T-helper 2 cell treated with Interferon-gamma antibody and Interleukin-4, amounts not matched to agents 5 μg/mL and 100 μg/mL, for 36 hours (primary cell): Measurements from ENCODE around the gene FUCA1.
A peak's percentile ranks its signal among the peaks of the same experiment; 100 is the strongest.
"Not testable (repeated sequence)": the region's sequence is repeated elsewhere in the genome, so short reads cannot be mapped to it uniquely, and the experiment has no call there.

ENCODE experiments used
- DNase-seq: peaks from one replicate; pipeline ENCODE4 v3.0.0; 2021; ENCODE audit warnings: low spot score
- H3K27ac Mint-ChIP-seq: one replicate; pipeline ENCODE4 v1.8.0; 2021; ENCODE audit warnings: mild to moderate bottlenecking, mixed read lengths
- H3K27me3 Mint-ChIP-seq: one replicate; pipeline ENCODE4 v1.8.0; 2021; ENCODE audit warnings: low read depth, mixed read lengths
- H3K36me3 Mint-ChIP-seq: one replicate; pipeline ENCODE4 v1.8.0; 2021; ENCODE audit warnings: low read depth, mixed read lengths
- H3K4me1 Mint-ChIP-seq: one replicate; pipeline ENCODE4 v1.8.0; 2021; ENCODE audit warnings: low read depth, mixed read lengths
- H3K4me3 Mint-ChIP-seq: one replicate; pipeline ENCODE4 v1.8.0; 2022; ENCODE audit warnings: mild to moderate bottlenecking, moderate library complexity, mixed read lengths
- H3K9me3 Mint-ChIP-seq: one replicate; pipeline ENCODE4 v1.8.0; 2021; ENCODE audit warnings: mixed read lengths

FUCA1 gene

DNA sequence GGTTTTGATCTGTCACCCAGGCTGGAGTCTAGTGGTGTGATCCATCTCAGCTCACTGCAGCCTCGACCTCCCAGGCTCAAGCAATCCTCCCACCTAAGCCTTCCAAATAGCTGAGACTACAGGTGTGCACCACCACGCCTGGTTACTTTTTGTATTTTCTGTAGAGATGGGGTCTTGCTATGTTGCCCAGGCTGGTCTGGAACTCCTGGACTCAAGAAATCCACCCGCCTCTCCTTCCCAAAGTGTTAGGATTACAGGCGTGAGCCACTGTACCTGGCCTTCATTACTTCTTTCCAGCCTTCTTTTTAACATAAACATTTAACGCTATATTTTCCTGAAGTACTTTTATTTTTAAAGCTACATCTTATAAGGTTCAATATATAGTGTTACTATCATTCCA lies 24.4 kb downstream of the FUCA1 start:
- Mint-ChIP-seq H3K4me1 (no peaks in the 10 kb centered on the region), H3K36me3 (peaks cover 20% of the 10 kb centered on the region), H3K27ac (no peak overlapping the region), H3K27me3 (no peaks in the 10 kb centered on the region), H3K4me3 (no peak overlapping the region), H3K9me3 (peaks cover 8% of the 10 kb centered on the region)
- DNase-seq = no peak

DNA sequence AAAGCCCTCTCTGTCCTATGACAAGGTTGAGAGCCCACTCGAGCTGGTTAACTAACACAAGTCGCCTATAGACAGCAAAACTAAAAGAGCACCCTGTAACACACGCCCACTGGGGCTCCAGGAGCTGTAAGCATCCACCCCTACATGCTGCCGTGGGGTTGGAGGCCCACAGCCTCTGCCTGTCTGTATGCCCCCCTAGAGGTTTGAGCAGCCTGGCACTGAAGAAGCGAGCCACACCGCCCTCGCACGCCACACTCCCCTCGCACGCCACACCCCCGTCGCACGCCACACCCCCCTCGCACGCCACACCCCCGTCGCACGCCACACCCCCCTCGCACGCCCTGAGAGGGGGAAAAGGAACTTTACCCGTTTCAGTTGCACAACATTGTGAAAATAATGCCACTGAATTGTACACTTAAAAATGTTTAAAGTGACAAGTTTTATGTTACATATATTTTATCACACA lies 29.7 kb downstream of the FUCA1 start:
- Mint-ChIP-seq H3K27ac (no peak overlapping the region), H3K4me3 (peak overlapping the region; percentile 83), H3K36me3 (no peaks in the 10 kb centered on the region), H3K4me1 (peaks cover 11% of the 10 kb centered on the region), H3K9me3 (no peaks in the 10 kb centered on the region), H3K27me3 (peaks cover 3% of the 10 kb centered on the region)
- peak; percentile 56 for DNase-seq

DNA sequence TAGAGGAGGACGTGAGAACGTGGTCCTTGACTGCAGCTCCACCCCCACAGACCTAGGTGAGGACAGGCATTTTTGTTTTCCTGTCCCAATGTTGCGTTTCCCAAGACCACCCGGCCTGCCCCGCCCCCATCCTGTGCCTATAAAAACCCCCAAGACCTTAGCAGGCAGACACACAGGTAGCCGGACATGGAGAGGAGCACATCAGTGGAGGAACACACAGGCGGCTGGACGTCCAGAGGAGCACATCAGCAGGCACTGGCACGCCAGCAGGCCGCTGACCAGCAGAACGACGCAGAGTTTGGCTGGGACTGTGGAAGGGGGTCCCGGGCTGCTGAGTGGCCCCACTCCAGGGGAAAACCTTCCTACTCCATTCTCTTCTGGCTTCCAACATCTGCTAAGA lies 30.2 kb downstream of the FUCA1 start:
- H3K27ac Mint-ChIP-seq = no peak overlapping the region
- DNase-seq = no peak
- peak overlapping the region; percentile 83 for H3K4me3 Mint-ChIP-seq
- no peaks in the 10 kb centered on the region for H3K9me3 Mint-ChIP-seq
- peaks cover 11% of the 10 kb centered on the region for H3K4me1 Mint-ChIP-seq
- H3K27me3 Mint-ChIP-seq = peaks cover 3% of the 10 kb centered on the region
- no peaks in the 10 kb centered on the region for H3K36me3 Mint-ChIP-seq

DNA sequence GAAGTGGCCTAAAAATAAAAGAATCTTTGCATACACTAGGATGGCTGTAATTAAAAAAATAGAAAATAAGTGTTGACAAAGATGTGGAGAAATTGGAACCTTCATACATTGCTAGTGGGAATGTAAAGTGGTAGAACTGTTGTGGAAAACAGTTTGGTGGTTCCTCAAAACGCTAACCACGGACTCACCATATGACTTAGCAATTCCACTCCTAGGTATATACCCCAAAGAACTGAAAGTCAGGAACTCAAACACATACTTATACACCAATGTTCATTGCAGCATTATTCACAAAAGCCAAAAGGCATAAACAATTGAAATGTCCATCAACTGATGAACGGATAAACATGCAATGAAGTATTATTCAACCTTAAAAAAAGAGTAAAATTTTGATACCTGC lies 32.1 kb downstream of the FUCA1 start:
- Mint-ChIP-seq H3K9me3 (no peaks in the 10 kb centered on the region), H3K4me3 (no peak overlapping the region), H3K27ac (no peak overlapping the region), H3K4me1 (peaks cover 11% of the 10 kb centered on the region), H3K27me3 (peaks cover 5% of the 10 kb centered on the region), H3K36me3 (no peaks in the 10 kb centered on the region)
- no peak for DNase-seq

DNA sequence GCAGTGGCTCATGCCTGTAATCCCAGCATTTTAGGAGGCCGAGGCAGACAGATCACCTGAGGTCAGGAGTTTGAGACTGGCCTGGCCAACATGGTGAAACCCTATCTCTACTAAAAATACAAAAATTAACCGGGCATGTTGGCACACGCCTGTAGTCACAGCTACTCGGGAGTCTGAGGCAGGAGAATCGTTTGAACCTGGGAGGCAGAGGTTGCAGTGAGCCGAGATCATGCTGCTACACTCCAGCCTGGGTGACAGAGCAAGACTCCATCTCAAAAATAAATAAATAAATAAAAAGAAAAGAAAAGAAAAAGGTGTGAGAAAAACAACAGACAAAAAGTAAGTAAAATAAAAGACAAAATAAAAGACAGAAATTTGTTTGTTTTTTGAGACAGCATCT lies 33.9 kb downstream of the FUCA1 start:
- H3K36me3 Mint-ChIP-seq, H3K9me3 Mint-ChIP-seq, H3K4me3 Mint-ChIP-seq, DNase-seq, H3K27ac Mint-ChIP-seq, H3K27me3 Mint-ChIP-seq: not testable (repeated sequence)
- H3K4me1 Mint-ChIP-seq = peaks cover 11% of the 10 kb centered on the region

DNA sequence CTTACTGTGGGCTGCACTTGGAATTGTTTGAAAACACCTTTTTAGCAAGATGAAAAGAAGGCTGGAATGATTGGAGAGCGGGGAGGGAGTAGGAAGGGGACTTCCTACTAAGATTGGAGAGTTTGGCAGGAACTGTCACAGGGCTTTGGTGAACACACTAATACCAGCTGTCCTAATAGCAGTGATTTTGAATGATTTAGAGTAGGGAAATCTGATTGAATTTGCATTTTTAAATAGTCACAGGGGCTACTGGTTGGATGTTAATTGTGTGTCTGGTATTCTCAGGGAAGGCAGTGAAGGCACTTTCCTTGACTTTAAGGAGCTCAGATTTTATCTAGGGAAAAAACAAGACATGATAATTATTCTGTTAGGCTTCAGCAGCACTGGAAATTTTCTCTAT lies 40.4 kb downstream of the FUCA1 start:
- Mint-ChIP-seq H3K36me3 (peaks cover 2% of the 10 kb centered on the region), H3K27me3 (peaks cover 2% of the 10 kb centered on the region), H3K4me3 (no peak overlapping the region), H3K27ac (no peak overlapping the region), H3K4me1 (peaks cover 13% of the 10 kb centered on the region), H3K9me3 (no peaks in the 10 kb centered on the region)
- no peak for DNase-seq

DNA sequence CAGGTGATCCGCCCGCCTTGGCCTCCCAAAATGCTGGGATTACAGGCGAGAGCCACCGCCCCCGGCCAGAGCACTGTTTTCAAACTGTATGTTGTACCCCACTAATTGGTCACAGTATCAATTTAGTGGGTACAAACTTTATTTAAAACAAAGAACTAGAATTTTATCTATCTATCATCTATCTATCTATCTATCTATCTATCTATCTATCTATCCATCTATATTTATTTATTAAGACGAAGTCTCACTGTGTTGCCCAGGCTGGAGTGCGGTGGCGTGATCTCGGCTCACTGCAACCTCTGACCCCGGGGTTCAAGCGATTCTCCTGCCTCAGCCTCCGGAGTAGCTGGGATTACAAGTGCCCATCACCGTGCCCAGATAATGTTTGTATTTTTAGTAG lies 41.5 kb downstream of the FUCA1 start:
- not testable (repeated sequence) for H3K9me3 Mint-ChIP-seq, DNase-seq, H3K36me3 Mint-ChIP-seq, H3K27ac Mint-ChIP-seq, H3K4me3 Mint-ChIP-seq, H3K27me3 Mint-ChIP-seq
- peaks cover 15% of the 10 kb centered on the region for H3K4me1 Mint-ChIP-seq

DNA sequence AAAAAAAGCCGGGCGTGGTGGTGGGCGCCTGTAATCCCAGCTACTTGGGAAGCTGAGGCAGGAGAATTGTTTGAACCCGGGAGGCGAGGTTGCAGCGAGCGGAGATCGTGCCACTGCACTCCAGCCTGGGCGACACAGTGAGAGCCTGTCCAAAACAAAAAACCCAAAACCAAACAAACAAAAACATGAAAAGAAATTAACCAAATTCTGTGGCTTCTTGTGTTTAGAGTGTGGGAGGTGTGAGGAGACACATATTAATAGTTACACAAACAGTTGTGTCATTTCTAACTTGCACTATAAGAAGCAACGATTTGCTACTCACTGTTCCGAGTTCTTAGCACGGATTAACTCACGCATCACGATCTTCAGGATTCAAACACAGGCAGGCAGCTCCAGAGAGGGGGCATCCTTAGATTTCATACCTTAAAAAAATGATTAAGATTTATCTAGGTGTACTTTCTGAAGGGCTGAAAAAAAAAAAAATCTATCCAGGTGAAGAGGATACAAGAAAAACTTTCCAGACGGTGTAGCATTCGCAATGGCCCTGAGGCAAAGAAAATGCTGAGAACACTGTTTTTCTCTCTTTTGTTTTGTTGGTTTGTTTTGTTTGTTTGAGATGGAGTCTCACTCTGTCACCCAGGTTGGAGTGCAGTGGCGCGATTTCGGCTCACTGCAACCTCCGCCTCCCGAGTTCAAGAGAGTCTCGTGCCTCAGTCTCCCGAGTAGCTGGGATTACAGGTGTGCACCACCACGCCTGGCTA lies 42.1 kb downstream of the FUCA1 start:
- peak overlapping the region; percentile 94 for H3K4me3 Mint-ChIP-seq
- peaks cover 15% of the 10 kb centered on the region for H3K4me1 Mint-ChIP-seq
- peaks cover 2% of the 10 kb centered on the region for H3K36me3 Mint-ChIP-seq
- no peaks in the 10 kb centered on the region for H3K27me3 Mint-ChIP-seq
- H3K27ac Mint-ChIP-seq = peak overlapping the region; percentile 90
- DNase-seq = no peak
- no peaks in the 10 kb centered on the region for H3K9me3 Mint-ChIP-seq

DNA sequence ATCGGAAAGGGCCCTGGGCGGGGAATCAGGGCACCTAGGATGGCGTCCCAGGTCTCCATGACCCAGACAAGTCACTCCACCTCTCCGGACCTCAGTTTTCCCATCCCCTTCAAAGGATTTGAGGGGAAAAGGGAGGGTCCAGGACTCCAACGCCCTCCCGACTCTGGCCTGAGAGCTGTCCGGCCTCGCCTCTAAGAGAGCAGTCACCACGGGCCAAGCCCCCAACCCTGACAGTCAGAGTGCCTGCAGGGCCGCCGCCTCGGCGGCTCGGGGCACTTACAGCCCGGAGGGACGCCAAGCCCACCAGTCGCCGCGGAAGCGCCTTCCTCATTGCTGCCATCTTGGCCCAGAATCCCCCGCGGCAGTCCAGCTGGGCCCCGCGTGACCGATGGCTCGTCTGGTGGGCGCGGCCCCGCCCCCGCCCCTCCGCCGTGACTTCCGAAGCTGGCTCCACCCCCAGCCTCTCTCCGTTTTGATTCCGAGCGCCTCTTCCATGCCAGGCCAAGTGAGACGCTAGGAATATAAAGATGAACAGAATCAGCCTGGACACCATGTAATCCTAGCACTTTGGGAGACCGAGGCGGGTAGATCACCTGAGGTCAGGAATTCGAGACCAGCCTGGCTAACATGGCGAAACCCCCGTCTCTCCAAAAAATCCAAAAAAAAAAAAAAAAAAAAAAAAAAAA lies 42.9 kb downstream of the FUCA1 start, which contains the start of gene HMGCL:
HMGCL (minus strand) TSS at position 354 of the 686 bp plus-strand sequence; CDS start at position 340, 14 bp downstream.
- no peaks in the 10 kb centered on the region for H3K9me3 Mint-ChIP-seq
- peaks cover 15% of the 10 kb centered on the region for H3K4me1 Mint-ChIP-seq
- H3K27ac Mint-ChIP-seq = peak within 1 kb of the TSS; percentile 90
- H3K27me3 Mint-ChIP-seq = no peaks in the 10 kb centered on the region
- peaks cover 2% of the 10 kb centered on the region for H3K36me3 Mint-ChIP-seq
- DNase-seq = peak; percentile 87
- peak within 1 kb of the TSS; percentile 94 for H3K4me3 Mint-ChIP-seq

DNA sequence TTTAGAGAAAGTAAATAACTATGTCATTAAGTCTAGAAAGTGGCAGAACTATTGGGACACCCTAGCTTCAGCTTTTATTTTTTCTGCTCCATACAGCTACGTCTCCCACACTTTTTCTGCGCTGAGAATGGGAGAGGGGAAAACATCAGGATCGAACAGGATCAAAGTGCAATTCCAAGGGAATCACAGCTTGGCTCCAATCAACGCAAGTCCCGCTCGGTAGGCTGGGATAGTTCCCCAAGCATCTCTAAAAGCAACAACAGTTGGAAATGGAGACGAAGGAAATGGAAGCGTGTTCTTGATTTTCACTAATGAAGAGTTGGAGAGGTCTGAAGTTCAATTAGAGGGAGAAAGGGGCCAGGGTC lies 43.4 kb downstream of the FUCA1 start:
- Mint-ChIP-seq H3K27me3 (no peaks in the 10 kb centered on the region), H3K9me3 (no peaks in the 10 kb centered on the region), H3K27ac (peak overlapping the region; percentile 90), H3K4me1 (peaks cover 15% of the 10 kb centered on the region), H3K36me3 (peaks cover 2% of the 10 kb centered on the region), H3K4me3 (peak overlapping the region; percentile 94)
- no peak for DNase-seq

DNA sequence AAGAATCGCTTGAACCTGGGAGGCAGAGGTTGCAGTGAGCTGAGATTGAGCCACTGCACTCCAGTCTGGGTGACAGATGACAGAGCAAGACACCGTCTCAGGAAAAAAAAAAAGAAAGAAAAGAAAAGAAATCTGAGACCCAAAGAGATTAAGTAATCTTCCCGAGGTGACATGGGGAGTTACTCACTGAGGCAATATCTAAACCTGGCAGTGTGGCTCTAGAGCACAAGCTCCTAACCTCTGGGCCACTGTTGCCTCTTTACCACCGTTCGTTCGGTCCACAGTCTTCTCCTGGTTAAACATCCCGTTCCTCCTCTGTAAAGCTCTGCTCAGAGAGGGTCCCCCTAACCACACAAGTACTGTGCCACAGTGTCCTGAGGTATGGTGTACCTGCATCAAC lies 44.3 kb downstream of the FUCA1 start:
- Mint-ChIP-seq H3K9me3 (no peaks in the 10 kb centered on the region), H3K27me3 (no peaks in the 10 kb centered on the region), H3K4me1 (peaks cover 15% of the 10 kb centered on the region), H3K4me3 (peak overlapping the region; percentile 94), H3K36me3 (peaks cover 2% of the 10 kb centered on the region), H3K27ac (peak overlapping the region; percentile 60)
- DNase-seq = no peak

DNA sequence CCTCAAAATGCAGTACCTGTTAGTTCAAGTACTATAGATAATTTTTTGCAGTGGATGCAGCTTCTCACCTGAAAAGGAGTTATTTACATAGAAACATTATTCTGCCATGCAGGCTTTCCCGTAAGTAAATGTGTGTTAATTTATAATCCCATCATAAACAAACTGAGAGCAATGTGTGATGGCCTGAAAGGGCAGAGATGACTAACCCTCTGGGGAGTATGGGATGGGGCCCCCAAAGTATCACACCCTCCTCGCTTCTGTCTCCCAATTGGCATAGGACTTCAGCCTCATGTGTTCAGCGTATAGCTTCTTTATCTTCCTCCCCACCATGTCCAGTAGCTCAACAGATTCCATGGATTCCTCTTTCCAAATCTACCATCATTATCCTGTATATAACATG lies 50.5 kb downstream of the FUCA1 start:
- H3K27me3 Mint-ChIP-seq = no peaks in the 10 kb centered on the region
- H3K36me3 Mint-ChIP-seq = peaks cover under 1% of the 10 kb centered on the region
- H3K4me3 Mint-ChIP-seq = no peak overlapping the region
- no peak for DNase-seq
- H3K4me1 Mint-ChIP-seq = peaks cover 2% of the 10 kb centered on the region
- H3K27ac Mint-ChIP-seq = no peak overlapping the region
- H3K9me3 Mint-ChIP-seq = no peaks in the 10 kb centered on the region

DNA sequence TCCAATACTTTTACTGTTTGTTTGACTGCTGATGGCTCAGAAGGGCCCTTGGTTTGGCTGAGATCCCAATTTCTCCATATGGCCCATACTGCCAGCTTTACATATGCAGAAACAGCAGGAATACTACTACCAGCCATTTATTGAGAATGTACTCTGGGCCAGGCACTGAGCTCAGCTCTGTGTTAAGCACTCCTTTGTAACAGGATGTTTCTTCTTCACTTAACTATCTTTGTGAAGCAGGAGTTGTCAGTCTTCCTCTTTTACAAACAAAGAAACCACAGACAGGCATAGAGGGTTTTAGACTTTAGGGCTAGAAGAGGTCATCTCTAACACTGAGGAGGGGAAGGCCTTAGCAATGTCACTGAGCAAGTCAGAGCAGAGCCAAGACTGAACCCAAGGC lies 51.2 kb downstream of the FUCA1 start:
- no peak overlapping the region for H3K4me3 Mint-ChIP-seq
- no peaks in the 10 kb centered on the region for H3K4me1 Mint-ChIP-seq
- no peaks in the 10 kb centered on the region for H3K9me3 Mint-ChIP-seq
- no peaks in the 10 kb centered on the region for H3K27me3 Mint-ChIP-seq
- peaks cover 4% of the 10 kb centered on the region for H3K36me3 Mint-ChIP-seq
- H3K27ac Mint-ChIP-seq = no peak overlapping the region
- no peak for DNase-seq

DNA sequence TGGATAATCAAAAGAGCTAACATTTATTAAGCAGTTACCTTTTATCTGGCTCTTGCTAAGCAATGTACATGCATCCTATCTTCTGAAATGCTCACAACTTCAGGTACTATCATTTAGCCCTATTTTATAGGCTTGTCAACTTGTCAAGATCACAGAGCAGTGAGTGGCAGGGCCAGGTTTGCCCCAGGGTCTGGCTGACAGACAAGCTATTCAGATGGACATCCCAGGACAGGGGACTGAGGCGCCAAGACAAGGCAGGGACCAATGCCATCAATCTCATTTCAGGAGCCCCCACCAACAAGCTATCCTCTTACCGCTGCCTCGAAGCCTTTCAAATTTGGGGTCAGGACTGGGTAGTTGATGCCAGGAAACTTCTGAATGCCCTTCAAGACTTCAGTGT lies 51.7 kb downstream of the FUCA1 start:
- H3K4me3 Mint-ChIP-seq = no peak overlapping the region
- H3K27ac Mint-ChIP-seq = no peak overlapping the region
- no peak for DNase-seq
- H3K27me3 Mint-ChIP-seq = no peaks in the 10 kb centered on the region
- H3K4me1 Mint-ChIP-seq = no peaks in the 10 kb centered on the region
- H3K9me3 Mint-ChIP-seq = no peaks in the 10 kb centered on the region
- H3K36me3 Mint-ChIP-seq = peaks cover 4% of the 10 kb centered on the region
